ENCODE measurements around the gene ARPC2. TPM values are rescaled to one million over a fixed set of nuclear protein-coding genes. Genes with fewer than 3 reads are reported as not detected.

ARPC2 gene
- total and polyA plus RNA-seq, 10 of the 15 experiments (the other 5 are each of a cell fraction or from before 2014, with no cell fraction given): 440 to 980 (median 709) TPM

- peak; percentile 93 for ATAC-seq
- CTCF ChIA-PET: interaction anchor here (0.6 to 3.6 kb wide), 11 partner anchors 9 to 128 kb away, joined by 3 to 58 read pairs (median 4); partner anchors contain the start of gene CATIP
- Histone ChIP-seq H3K4me1 (ENCODE audit: control insufficient read depth, insufficient read depth, low read length) (peaks cover 26% of the 10 kb centered on the region), H3K9me3 (replicated peaks; ENCODE audit: control insufficient read depth, insufficient read depth, low read length) (no peaks in the 10 kb centered on the region), H2AFZ (ENCODE audit: control insufficient read depth, low read depth, low read length) (no peak overlapping the region), H3K27ac (ENCODE audit: control insufficient read depth, insufficient read depth) (peak overlapping the region; percentile 82), H3K4me2 (ENCODE audit: control insufficient read depth, insufficient read depth) (peak overlapping the region; percentile 75; the same call in 1 of the 2 replicates), H3K27me3 (replicated peaks in 1 of 2; ENCODE audit: control insufficient read depth in 2 of 2, insufficient read depth in 2 of 2, low read length in 1 of 2) (no peaks in the 10 kb centered on the region), H3K9ac (ENCODE audit: control insufficient read depth, insufficient read depth, low read length) (no peak overlapping the region), H3K36me3 (ENCODE audit: control insufficient read depth in 2 of 2, insufficient read depth in 2 of 2, low read length in 1 of 2) (peaks cover 11 to 43% of the 10 kb centered on the region in 2 experiments), H3K4me3 (peak overlapping the region; percentile 21), H3K79me2 (ENCODE audit: control insufficient read depth, insufficient read depth, low read length) (peaks cover 41% of the 10 kb centered on the region), H4K20me1 (ENCODE audit: control insufficient read depth, insufficient read depth) (peaks cover 8% of the 10 kb centered on the region)
- in situ Hi-C loops (cut with MboI): no loop called here
- peak; percentile 88 for DNase-seq (ENCODE audit: low read depth, low spot score)
- BruUV-seq (replicated peaks): no TSS peak
- SMC1A ChIA-PET (ENCODE audit: uncharacterized antibody, unreplicated experiment): interaction anchor here (0.9 to 4.0 kb wide), 8 partner anchors 9 to 61 kb away, joined by 3 to 73 read pairs (median 8); partner anchors contain the start of genes AAMP, ARPC2 and PNKD
- 0% methylated on average over 3 of the region's 3 CpGs for WGBS (ENCODE audit: insufficient coverage, insufficient replicate concordance, low lambda C conversion rate, missing lambda C conversion rate)
- RAD21 ChIA-PET (ENCODE audit: unreplicated experiment): interaction anchor here (0.8 to 4.6 kb wide), 8 partner anchors 10 to 168 kb away, joined by 3 to 84 read pairs (median 6); partner anchors contain the start of genes AAMP, ARPC2 and PNKD
- intact Hi-C loops (cut with micrococcal nuclease; ENCODE audit: unreplicated experiment): loop anchor here (1.0 kb wide), 1 partner anchor 11 kb away; no protein-coding TSS in a partner anchor
- FAIRE-seq: peak; percentile 73
- POLR2A ChIA-PET: interaction anchor here (0.6 to 6.6 kb wide), 7 partner anchors 9 to 133 kb away, joined by 3 to 98 read pairs (median 3); partner anchors contain the start of gene ARPC2
- TF ChIP-seq POLR2A (IDR thresholded peaks at IDR 0.05; ENCODE audit: low read depth, low read length) (no peak), POU2F2 (IDR thresholded peaks at IDR 0.05; ENCODE audit: borderline replicate concordance, low read depth, low read length) (no peak), SKIL (IDR thresholded peaks at IDR 0.05; ENCODE audit: low read depth, poor library complexity, severe bottlenecking) (peak; percentile 44), PML (IDR thresholded peaks at IDR 0.05; ENCODE audit: low read length) (peak; percentile 74; the same call in 1 of the 2 replicates), GABPA (IDR thresholded peaks at IDR 0.05; ENCODE audit: low read depth) (0 out of 2 replicates have a peak, but pooled peaks have one; percentile 37), NFYB (IDR thresholded peaks at IDR 0.05; ENCODE audit: insufficient read depth, low read depth, low read length) (no peak), MTA3 (IDR thresholded peaks at IDR 0.05; ENCODE audit: borderline replicate concordance, low read length) (peak; percentile 75; the same call in 1 of the 2 replicates), FOXM1 (IDR thresholded peaks at IDR 0.05; ENCODE audit: low read depth, low read length) (peak; percentile 88), TBL1XR1 (IDR thresholded peaks at IDR 0.05; ENCODE audit: low read depth, low read length) (no peak), ATF2 (IDR thresholded peaks at IDR 0.05; ENCODE audit: low read length) (peak; percentile 81), YY1 (IDR thresholded peaks at IDR 0.05; ENCODE audit: low read depth, low read length) (0 out of 2 replicates have a peak, but pooled peaks have one; percentile 13), MXI1 (IDR thresholded peaks at IDR 0.05; ENCODE audit: low read depth, low read length) (0 out of 2 replicates have a peak, but pooled peaks have one; percentile 29), IKZF2 (IDR thresholded peaks at IDR 0.05) (peak in 1 of 2 experiments; percentile 38; a peak in 1 of 4 replicates), NFIC (IDR thresholded peaks at IDR 0.05; ENCODE audit: low read depth, low read length) (peak; percentile 86; the same call in 1 of the 2 replicates), STAT3 (IDR thresholded peaks at IDR 0.05; ENCODE audit: low read depth, low read length) (no peak), MEF2A (IDR thresholded peaks at IDR 0.05; ENCODE audit: insufficient read depth, low read depth, low read length) (peak; percentile 94), STAT1 (conservative IDR thresholded peaks at IDR 0.05) (no peak), JUND (IDR thresholded peaks at IDR 0.05; ENCODE audit: low read depth, low read length) (0 out of 2 replicates have a peak, but pooled peaks have one; percentile 51), MLLT1 (IDR thresholded peaks at IDR 0.05) (no peak), CREM (IDR thresholded peaks at IDR 0.05; ENCODE audit: low read depth) (0 out of 2 replicates have a peak, but pooled peaks have one; percentile 50), SPI1 (IDR thresholded peaks at IDR 0.05; ENCODE audit: borderline replicate concordance, insufficient read depth, low read depth, low read length) (peak; percentile 44; the same call in 1 of the 2 replicates)
These were observed 12.2 kb downstream of the ARPC2 start for GRCh38 chr2:218229239-218229638.

Data from GM12878 (cell line).